NCI-H82 treated with DMSO at 0.1 percent for 48 hours (cell line): Measurements from ENCODE around the gene ZBED4.

Source experiments
- DNase-seq: peaks from one replicate; lab custom pipeline; 2025; ENCODE audit not compliant: unreplicated experiment; lab: John Stamatoyannopoulos, UW

ZBED4 gene

GRCh38 chr22:49918911-49919881 is 65.6 kb downstream of the ZBED4 start:
- DNase-seq: no peak

DNA sequence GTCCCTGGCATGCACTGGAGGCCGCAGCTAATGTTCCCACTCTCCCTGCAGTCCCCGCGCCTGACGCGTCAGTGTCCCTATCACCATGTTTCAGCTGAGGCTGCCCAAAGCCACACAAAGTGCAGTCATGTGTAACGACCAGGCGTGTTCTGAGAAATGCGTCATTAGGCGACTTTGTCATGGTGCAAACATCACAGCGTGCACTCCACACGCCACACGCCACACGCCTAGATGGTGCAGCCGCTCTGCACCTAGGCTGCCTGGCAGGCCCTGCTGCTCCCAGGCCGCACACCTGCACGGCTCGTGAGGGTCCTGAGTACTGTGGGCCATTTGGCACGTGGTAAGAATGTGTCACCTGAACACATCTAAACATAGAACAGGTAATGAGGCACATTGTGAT is 67.2 kb downstream of the ZBED4 start:
- DNase-seq: no peak

DNA sequence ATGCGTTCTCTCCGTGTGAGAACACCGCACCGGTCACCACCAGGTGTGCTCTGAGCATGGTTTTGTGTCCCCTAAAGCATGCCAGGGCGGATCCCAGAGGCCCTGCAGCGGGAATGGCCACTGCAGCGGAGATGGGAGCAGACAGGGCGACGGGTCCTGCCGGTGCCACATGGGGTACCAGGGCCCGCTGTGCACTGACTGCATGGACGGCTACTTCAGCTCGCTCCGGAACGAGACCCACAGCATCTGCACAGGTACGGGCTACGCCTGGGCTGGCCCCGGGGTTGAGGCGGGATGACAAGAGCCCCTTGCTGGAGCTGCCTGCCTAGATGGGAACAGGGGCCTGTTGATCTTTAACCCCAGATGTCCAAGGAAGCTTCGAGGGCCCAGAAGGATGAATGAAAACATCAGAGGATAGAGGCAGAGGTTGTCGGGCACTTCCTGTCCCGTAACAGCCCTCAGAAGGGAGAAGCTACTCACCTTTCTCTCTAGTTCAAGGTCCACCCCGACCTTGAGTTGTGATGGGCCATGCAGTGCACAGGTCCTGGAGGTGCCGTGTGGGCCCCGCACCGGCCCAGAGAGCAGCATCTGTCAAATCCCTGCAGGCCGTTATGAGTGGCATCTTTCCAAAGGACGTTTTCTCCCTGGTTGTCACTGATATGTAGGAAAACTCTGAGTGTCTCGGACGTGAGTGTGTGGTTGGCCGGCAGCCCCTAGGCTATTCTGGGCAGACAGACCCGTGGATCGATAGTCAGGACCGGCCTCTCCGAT is 68.0 kb downstream of the ZBED4 start:
- no peak for DNase-seq

DNA sequence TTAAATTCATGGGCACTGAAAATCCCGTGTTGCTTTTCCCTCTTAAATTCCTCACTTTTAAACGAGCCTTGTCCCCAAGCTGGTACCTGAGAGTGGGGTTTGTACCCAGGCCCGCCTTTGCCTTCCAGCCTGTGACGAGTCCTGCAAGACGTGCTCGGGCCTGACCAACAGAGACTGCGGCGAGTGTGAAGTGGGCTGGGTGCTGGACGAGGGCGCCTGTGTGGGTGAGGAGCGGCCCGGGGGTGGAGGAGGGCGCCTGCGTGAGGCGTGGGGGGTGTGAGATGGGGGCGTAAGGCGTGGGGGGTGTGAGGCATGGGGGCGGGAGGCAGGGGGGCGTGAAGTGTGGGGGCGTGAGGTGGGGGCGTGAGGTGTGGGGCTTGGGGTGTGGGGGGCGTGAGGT is 68.8 kb downstream of the ZBED4 start:
- DNase-seq: no peak

GRCh38 chr22:49922926-49923325 is 69.3 kb downstream of the ZBED4 start:
- DNase-seq: no peak

GRCh38 chr22:49923445-49923844 is 69.8 kb downstream of the ZBED4 start:
- no peak for DNase-seq

DNA sequence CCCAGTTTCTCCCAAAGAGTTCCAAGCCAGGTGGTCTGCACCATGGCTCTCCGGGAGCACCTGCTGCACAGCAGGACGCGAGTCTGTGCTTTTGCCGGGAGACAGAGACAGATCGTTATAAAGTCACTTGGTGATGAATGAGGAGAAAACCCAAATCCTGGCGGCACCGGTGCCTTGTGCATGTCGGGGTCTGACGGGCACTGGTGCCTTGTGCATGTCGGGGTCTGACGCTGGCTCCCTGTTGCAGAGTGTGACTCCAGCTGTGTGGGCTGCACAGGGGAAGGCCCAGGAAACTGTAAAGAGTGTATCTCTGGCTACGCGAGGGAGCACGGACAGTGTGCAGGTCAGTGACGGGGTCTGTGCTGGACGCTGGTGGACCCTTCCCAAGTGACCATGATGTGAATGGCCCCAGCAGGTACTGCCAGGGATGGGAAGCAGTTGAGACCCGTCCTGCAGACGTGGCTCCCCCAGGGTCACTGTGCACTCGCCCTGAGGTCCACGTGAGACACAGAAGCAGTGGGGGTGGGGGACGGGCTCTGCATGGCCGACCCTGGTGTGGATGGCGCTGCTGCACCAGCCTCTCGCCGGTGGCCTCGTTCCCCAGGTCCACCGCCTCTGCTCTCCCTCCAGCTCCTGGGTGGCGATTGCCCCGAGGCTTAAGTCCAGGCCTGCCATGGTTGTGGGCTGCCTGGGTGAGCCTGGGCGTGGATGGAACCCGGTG is 70.6 kb downstream of the ZBED4 start:
- no peak for DNase-seq

GRCh38 chr22:49925525-49926128 is 72.0 kb downstream of the ZBED4 start:
- DNase-seq: no peak

GRCh38 chr22:49926916-49927315 is 73.3 kb downstream of the ZBED4 start:
- DNase-seq: no peak

- DNase-seq: no peak
Observed at GRCh38 chr22:49927483-49928184, 74.0 kb downstream of the ZBED4 start.

DNA sequence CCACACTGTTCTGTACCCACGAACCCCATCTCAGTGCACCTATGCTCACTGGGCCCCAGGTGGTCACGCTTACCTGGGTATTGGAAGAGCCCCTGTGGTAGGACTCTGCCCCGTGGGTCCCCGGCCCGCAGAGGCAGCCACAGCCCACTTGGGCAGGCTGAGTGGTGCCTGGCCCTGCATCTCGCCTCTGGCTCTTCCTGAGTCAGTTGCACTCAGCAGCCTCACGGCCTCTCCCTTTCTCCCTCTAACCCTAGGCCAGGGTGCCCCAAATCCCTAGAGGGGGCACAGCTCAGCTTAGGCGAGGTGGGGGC is 74.5 kb downstream of the ZBED4 start:
- DNase-seq: no peak

DNA sequence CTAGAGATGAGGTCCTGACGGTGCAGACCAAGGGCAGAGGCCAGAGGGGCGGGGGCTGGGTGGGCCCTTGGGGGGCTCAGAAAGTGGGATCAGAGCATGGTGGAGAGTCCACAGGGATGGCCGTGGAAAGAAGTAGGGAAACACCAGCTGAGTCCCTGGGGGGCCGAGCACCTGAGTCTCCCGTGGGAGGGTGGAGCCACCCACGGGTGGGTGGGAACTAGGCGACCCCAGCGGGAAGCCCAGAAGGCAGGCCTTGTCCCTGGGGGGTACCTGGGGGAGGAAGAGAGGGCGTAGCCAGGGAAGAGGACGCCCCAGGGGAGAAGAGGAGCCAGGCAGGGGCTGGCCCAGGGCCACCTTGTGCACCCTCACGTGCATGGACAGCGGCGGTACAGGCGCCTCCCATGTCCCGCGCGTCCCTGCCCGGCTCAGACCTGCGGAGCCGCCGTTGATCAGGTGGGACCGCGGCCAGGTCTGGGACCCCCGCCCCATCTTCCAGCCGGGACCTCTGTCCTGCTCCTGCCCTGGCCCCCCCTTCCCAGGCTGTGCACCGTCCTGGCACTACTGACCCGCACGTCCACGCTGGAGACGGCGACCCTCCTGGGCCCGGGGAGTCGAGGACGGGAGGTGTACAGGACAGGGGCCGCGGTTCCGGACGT is 75.0 kb downstream of the ZBED4 start:
- no peak for DNase-seq

DNA sequence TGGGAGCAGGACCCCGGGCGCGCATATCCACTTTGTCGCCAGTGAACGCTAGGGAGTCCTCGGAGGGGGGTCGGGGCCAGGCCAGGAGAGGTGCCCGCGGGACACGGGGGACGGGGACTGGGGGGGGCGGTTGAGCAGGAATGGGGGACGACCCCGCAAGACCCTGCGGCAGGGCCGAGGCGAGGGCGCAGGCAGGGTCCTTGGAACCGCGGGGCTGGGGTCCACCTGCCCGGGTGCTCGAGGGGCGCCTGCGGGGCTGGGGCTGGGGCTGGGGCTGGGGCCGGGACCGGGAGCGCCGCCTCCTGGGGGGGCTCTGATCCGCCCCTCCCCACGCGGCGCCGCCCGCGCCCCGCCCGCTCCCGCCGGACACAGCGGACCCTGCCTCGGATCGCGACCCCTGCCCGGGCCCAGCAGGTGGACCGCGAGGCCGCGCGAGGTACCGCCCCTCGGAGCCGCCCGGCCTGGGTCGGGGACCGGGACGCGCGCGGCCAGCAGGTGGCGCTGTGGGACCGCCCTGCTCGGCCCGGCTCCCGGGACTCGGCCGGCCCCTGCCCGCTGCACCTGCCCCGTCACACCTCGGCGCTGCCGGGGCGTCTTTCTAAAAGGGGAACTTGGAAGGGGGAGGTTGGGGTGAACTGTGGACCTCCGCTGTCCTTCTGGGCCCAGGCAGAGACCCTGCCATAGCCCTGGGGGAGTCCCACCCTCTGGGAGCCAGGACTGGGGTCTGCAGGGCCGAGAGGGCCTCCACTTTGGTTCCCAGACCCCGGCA is 75.8 kb downstream of the ZBED4 start:
- DNase-seq: no peak

DNA sequence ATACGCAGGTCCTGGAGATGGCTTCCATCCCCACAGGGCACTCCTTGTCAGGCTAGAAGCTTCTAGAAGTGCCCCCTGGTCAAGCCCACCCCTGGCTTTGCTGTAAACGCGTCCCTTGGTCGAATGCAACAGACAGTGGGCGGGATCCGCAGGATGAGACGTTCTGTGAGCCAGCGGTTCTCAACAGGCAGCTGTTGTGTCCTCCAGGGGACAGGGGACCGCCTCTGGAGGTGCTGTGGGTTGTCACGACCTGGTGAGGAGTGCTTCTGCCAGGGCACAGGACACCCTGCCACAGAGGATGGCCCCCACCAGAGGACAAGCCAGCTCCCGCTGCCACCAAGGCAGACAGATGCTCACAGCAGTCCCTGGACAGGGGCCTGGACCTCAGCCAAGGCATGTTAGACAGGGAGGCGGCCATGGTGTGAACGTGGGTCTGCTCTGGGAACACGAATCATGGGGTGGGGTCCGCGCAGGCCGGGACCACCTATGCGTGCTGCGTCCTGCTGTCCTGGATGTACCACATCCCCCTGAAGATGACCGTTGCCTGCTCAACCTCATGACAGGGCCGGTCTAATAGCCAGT is 76.4 kb downstream of the ZBED4 start:
- DNase-seq: no peak

- no peak for DNase-seq
Observed at GRCh38 chr22:49930596-49931412, 77.2 kb downstream of the ZBED4 start.

DNA sequence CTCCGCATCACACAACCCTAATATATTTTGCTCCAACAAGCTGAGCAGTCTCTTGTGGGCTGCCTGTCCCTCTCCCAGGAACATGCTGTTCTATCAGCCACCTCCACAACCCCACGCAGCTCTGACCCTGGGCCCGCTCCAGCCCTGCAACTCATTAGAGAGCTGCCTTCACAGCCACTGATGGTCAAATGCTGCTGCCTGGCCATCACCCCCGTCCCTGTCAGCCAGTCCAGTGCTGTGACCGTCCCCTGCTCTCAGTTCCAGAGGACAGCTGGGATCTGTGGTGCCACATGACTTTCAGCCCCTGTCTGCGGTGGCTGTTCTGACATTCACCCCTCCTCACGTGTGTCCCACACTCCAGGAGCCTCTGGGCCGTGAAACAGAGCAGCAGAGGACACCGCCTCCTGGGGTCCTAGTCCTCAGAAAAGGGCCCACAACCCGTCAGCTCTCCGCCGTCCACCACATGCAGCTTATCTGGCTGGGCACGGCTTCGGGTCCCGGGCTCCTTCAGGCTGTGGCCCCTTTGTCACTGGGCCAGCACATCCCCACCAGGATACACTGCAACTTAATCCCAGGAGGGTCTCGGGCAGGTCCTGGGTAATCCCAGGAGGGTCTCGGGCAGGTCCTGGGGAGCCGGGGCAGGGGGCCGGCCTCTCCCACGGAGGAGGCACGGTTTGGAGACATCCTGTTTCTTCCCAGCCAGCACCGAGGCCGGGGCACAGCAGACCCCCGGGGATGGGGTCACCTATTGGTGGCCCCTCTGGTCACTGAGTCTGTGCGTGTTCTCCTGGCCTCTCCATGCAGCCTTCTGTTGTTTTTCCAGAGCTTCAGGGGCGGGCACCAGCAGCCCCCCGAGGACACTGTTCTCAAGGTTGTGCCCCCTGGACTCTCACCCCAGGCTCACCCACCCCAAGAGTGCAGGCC is 79.9 kb downstream of the ZBED4 start:
- no peak for DNase-seq
